ENCODE data around the gene MXRA7. TPM values are rescaled to one million over a fixed set of nuclear protein-coding genes. Genes with fewer than 3 reads are reported as not detected.
"Not testable (repeated sequence)": the region's sequence is repeated elsewhere in the genome, so short reads cannot be mapped to it uniquely, and the experiment has no call there.

MXRA7 gene, protein sequence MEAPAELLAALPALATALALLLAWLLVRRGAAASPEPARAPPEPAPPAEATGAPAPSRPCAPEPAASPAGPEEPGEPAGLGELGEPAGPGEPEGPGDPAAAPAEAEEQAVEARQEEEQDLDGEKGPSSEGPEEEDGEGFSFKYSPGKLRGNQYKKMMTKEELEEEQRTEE
- 5.5 and 5.8 TPM in 2 replicates for total RNA-seq

DNA sequence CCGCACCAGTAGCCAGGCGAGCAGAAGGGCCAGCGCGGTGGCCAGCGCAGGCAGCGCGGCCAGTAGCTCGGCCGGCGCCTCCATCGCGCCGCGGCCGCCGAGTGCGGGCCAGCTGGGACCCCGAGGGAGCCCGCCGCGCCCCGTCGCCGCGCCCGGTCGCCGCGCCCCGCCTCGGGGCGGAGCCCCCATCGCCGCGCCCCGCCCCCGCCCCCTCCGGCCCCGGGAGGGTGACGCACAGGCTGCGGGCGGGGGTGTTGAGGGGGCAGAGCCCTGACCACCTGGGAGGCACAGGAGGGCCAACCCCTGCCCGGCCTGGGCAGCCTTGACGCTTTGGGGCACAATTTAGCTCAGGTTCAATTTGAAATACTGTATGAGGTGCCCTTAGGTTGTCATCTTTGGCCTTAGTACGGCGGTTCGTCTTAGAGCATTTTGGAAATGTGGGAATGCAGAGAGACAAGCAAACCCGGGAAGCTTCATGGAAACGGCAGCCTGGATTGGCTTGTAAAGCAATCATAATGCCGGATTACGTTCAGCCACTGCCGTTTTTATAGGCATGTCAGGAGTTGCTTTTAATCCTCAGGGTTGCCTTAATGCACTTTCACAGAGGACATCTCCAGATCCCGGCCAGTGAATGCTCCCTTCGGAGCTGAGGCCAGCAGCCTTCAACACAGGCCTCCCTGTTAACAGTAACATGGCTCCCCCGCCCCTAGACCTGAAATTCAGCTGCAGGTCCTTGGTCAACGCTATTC, at the start of gene MXRA7:
Gene MXRA7 (minus strand): TSS at position 103 of the 749 bp plus-strand sequence. CDS start 19 bp downstream, at position 84.
- intact Hi-C loops (cut with micrococcal nuclease): loop anchor here (10.0 kb wide), 1 partner anchor 156 kb away; no protein-coding TSS in a partner anchor

DNA sequence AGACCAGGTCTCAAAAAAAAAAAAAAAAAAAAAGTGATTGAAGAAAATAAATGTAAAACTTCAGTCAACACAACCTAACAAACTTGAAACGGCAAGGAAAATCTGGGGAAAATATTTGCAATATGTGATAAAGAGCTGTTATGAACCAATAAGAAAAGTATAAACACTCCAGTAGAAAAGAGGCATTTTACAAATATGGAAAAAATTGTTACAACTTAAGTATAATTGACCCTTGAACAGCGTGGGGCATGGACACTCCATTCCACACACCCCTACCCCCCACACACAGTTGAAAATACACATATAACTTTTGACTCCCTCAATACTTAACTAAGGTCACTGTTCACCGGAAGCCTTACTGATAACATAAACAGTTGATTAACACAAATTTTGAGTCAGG, 47.8 kb upstream of the MXRA7 start:
- intact Hi-C loops (cut with micrococcal nuclease): no loop called here

DNA sequence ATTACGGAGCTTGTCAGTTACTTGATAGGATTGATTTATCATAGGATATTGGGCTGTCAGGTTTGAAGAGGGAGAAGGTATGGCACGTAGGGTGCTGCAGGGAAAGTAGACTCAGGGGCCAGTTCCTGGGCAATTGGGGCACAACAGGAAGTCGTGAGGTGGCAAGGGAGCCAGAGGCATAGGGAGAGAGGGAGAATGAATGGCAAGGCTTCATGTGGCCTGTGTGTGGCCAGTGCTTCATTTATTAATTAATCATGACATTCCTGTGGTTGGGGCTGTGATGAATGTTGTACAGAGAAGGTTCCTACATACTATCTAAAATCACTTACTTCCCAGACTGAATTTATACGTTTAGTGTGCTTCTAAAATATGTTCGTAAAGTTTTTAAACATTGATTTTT, 46.5 kb upstream of the MXRA7 start:
- intact Hi-C loops (cut with micrococcal nuclease): no loop called here

DNA sequence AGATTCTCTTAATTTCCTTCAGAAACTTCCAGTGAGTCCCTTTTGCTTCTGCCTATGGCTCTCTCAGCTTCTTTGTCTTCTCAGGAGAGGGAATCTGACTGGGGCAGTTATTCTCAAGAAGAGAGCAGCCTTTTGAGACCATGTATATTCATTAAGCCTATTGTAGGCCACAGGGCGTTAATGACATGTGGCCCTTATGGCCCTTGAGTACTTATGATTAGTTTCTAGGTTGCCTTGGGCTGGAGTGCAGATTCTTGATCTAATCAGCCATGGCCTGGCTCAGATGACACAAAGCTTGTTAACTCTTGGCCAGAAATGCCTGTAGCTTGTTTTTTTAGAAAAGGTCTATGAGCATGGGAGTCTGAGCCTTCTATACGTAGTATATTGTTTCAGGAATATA, 44.5 kb upstream of the MXRA7 start:
- intact Hi-C loops (cut with micrococcal nuclease): no loop called here

DNA sequence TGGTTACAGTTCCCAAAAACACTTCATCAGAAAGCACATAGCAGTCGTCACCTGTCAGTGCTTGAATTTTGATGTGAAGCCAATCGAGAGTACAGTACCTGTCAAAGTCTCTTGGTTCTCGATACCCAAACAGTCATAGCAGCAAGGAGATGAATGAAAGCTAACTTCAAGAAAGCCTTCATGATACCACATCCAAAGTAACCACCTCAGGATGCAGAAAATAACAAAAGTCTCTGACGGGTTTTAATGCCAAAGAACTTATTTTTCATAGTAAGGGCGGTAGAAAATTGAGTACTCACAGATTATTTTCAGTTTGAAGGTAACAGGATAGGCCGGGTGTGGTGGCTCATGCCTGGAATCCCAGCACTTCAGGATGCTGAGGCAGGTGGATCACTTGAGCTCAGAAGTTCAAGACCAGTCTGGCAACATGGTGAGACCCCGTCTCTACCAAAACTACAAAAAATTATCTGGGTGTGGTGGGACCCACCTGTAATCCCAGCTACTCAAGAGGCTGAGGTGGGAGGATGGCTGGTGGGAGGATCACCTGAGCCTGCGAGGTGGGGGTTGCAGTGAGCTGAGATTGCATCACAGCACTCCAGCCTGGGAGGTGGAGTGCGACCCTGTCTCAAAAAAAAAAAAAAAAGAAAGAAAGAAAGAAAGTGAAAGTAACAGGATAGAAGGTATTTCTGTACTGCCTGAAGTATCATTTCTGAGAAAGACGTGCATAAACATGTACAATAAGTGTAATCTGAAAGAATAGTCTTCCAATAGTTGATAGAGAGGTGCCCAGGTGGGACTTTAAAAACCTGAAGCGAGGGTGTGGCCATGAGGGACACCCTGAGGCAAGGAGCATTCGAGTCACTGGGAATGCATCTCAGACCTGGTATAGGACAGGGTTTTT, 42.5 kb upstream of the MXRA7 start:
- intact Hi-C loops (cut with micrococcal nuclease): loop anchor here (1.0 kb wide), 2 partner anchors 15 to 38 kb away; partner anchors contain the start of gene MFSD11

DNA sequence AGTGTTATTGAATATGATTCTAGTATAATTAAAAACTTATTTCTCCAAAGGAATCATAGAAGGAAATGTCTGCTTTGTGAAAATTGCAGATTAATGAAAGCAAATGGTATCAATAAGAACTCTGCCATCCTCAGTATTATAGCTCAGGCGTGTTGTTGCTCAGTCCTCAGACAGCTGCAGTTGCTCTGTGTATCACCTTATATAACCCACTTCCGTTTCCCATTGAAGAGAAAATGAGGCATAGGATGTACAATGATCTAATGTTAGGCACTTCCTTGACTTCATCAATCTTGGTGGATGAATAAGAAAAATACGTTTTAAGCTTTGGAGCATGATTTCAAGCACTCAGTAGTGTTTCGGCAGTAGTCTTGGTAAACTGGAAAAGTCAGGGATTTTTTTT, 41.2 kb upstream of the MXRA7 start:
- intact Hi-C loops (cut with micrococcal nuclease): no loop called here

DNA sequence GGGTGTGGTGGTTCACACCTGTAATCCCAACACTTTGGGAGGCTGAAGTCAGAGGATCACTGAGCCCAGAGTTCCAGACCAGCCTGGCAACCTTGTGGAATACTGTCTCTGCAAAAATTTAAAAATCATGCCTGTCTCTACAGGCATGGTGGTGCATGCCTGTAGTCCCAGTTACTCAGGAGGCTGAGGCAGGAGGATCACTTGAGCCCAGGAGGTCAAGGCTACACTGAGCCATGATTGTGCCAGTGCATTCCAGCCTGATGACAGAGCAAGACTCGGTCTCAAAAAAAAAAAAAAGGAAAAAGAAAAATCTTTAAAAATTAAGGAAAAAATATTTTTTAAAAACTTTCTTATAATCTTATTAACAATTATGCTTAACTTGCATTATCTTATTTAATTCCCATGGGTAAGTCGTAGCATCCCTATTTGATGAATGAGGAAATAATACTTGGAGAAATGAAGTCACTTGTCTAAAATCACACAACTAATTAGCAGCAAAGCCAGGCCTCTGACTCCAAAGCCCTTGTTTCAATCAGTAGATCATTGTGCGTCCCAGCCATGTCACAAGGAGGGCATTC, 40.7 kb upstream of the MXRA7 start:
- intact Hi-C loops (cut with micrococcal nuclease): no loop called here

DNA sequence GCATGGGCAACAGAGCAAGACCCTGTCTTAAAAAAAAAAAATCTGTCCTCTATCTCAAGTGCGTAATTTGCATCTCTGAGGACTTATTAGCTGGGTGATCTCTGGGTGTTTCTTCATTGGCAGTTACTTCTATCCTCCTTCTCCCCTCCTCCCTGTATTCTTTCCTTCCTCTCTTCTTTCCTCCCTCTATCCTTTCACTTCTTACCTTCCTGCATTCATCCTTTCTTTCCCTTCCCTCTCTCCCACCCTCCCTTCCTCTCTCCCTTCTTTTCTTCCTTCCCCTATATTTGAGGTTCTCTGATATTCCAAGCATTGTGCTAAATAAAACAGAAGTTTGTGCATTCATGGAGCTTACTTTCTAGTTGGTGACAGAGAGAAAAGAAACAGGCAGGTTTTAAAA, 37.9 kb upstream of the MXRA7 start:
- intact Hi-C loops (cut with micrococcal nuclease): no loop called here

DNA sequence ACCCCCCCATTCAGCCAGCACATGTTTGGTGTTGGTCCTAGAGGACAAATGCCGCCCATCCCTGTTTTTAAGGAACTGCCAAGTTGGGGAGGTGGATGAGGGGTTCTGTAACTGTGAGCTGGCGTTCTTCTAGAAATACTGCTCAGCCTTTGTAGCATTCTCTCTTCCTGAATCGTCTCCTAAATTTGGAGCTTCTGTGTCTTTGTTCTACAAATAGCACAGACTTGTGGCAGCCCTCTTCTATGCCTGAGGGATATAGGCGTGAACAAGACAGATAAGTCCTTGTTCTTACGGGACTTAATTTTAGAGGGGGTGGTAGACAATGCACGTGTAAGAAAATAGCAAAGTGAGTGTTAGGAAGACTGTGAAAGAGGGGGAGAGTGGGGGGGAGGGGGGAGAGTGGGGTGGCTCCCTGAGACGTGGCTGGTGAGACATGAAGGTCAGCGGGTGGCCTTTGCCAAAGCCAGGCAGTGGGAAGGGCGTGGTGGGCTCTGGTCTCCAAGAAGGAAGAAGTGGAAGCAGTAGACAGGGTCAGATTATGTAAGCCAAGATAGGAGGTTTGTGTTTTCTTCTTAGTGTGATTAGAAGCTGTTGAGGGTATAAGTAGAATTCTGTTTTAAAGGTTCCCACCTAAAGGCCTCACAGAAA, 37.1 kb upstream of the MXRA7 start:
- intact Hi-C loops (cut with micrococcal nuclease): no loop called here

DNA sequence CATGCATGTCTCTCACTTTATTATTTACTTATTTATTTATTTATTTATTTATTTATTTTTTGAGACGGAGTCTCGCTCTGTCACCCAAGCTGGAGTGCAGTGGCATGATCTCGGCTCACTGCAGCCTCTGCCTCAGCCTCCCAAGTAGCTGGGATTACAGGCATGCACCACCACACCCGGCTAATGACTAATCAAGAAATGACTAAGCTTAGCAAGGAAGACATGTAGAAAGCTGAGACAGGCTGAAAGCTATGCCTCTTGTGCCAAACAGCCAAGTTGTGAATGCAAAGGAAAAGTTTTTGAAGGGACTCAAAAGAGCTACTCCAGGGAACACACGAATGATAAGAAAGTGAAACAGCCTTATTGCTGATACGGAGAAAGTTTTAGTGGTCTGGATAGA, 35.0 kb upstream of the MXRA7 start:
- intact Hi-C loops (cut with micrococcal nuclease): not testable (repeated sequence)

DNA sequence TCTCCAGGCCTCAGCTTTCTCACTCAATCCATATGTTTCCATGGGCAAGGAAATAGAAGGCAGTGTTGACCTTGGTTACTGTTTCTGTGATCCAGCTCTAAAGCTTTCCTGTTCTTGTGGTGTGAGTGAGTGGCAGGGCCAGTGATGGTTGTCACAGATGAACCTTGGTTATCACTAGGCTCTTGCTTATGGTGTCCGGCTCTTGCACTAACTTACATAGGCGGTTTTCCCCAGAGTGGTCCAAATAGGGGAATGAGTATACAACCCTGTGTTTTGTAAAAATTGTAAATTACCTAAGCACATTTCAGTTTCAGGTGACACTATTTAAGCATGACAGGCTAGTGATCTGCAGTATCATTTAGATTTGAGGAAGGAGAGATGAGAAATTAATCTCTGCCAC, 34.0 kb upstream of the MXRA7 start:
- intact Hi-C loops (cut with micrococcal nuclease): no loop called here

DNA sequence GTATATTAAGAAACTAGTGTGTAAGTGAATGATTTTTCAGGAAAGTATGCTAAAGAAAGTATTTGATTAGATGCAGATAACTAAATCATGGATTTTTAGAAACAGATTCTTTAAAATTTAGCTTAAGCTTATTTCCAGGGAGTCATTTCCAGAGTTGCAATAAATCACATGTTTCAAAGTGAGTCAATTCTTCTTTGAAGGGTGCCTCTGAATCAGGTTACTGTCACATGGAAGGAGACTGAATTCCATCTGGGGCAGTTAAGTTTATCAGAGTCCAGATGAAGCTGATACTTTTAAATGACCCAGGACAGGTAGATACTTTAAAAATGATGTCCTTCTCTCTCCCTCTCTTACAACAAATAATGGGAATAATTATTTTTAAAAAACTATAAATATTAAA, 32.2 kb upstream of the MXRA7 start:
- intact Hi-C loops (cut with micrococcal nuclease): no loop called here

DNA sequence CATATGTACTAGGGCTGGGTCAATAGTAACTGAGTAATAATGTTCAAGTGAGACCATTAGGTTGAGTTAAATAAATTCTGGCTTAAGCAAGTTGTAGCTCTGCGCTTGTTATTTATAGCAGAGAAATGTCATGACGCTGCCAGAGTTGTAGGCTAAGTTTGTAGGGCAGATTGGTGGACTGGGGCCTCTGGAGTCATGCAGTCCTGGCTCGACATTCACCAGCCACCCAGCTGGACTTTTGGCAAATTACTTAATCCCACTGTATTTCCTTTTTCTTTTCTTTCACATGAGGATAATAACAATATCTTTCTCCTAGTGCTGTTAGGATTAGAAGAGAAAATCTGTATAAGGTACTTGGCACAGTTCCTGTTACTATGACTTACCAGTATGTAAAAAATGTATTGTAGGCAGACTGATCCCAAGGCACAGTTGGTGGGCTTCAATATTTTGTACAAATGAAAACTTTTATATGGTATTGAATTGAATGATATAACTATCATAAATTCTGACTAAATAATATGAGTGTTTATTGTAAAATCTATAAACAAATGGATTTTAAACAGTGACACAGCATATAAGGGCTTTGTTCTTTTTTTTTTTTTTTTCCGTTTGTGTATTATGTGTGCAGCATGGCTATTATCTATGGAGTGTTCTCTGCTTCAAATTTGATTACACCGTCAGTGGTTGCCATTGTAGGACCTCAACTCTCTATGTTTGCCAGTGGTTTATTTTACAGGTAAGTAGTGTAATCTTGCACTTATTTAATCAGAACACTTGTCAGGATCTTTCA, 29.8 kb upstream of the MXRA7 start:
- intact Hi-C loops (cut with micrococcal nuclease): no loop called here

DNA sequence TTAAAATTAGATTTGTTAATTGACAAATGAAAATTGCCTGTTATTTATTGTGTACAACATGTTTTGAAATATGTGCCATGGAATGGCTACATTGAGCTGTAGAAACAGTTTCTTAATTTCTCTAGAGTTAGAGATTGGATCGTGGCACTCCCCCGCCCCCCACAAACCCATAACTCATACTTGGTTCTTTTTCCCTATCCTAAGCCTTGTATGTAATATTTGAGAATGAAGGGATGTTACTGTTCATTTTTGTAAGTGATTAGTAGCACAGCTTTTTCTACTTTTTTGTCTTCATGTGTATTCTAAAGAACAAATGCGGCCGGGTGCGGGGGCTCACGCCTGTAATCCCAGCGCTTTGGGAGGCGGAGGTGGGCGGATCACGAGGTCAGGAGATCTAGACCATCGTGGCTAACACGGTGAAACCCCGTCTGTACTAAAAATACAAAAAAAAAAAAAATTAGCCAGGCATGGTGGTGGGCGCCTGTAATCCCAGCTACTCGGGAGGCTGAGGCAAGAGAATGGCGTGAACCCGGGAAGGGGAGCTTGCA, 28.9 kb upstream of the MXRA7 start:
- intact Hi-C loops (cut with micrococcal nuclease): loop anchor here (5.0 kb wide), 5 partner anchors 53 to 1393 kb away; partner anchors contain the start of genes SEC14L1, TMC8 and UBALD2

DNA sequence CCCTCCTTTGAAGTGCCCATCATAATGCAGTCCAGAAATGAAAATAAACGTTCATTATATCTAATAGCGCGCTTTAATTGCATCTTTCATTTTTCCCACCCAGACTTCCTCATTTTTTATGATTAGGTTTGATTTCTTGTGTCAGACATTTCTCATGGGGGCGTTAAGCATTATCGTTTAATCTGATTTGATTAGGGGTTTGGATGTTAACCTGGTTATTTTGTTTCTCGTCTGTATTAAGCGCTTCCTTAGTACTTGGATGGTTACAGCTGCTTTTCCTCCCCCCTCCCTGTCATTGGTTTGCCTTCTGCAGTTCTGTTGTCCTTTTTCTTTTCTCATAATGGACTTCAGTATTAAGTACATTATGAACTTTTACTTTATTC, 27.7 kb upstream of the MXRA7 start:
- intact Hi-C loops (cut with micrococcal nuclease): loop anchor here (1.0 to 5.0 kb wide), 6 partner anchors 15 to 1394 kb away; partner anchors contain the start of genes SEC14L1, TMC8 and UBALD2

DNA sequence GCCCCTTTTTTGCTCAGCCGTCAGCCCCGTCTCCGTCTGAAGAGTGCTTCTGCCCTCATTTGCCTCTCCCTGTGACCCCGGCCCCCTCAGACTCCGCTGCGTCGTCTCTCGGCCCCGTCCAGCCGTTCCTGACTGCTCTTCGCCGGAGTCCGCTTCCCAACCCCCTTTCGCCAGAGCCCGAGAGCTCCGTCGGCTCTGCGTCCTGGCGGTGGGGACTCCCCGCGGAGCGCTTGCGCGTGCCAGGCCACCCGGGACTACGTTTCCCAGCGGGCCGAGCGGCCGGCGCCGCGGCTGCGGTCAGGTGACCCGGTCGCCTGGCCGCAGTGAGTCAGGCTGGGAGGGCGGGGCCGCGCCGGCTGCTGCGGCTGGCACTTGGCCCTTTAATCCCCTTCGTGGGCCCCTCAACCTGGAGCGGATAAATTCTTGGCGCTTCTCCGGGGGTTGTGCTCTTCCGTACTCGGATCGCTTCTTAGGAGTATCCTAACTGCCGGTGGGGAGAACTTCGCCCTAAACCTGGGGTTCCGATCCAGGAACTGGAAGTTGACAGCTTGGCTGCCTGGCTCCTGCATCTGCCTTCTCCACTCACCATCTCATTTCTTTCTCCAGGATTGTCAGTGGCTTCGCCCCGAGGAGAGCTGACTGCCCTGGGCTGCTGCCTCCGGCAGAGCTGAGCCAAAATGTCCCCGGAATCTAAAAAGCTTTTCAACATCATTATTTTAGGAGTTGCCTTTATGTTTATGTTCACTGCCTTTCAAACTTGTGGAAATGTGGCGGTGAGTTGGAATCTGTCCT, 27.1 kb upstream of the MXRA7 start, which contains the start of gene MFSD11:
Gene MFSD11 (plus strand): TSS at position 444 of the 792 bp plus-strand sequence. CDS start 234 bp downstream, at position 678.
- intact Hi-C loops (cut with micrococcal nuclease): loop anchor here (1.0 to 5.0 kb wide), 9 partner anchors 12 to 1394 kb away; partner anchors contain the start of genes JMJD6, METTL23, SEC14L1 and TMC8

DNA sequence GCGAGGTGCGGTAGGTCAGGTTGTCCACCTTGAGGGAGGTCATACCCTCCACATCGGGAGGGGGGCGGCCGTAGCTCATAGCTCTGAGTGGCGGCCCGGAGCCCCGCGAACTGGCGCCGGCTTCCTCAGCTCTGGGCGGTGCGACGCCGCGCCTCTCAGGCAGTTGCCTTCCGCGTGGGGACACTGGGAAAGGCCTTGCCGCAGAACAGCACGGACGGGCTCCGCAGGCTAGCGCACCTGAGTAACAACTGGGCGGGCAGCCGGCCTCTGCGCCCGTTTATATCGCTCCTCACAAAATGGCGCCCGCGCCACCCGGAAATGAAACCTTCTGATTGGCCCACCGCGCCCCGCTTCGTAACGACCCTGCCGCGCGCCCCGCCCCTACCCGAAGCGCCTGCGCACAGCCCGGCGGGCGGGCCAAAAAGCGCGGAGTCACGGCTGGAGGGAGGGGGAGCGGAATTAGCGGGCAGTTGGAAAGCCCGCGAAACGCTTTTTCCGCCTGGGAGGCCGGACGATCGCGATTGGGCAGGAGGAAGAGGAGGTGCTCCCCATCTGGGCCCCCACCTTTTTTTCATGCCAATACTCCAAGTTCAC, 26.4 kb upstream of the MXRA7 start, which contains the start of gene SRSF2:
Gene SRSF2 (minus strand): TSS at position 250 of the 594 bp plus-strand sequence. CDS start 171 bp downstream, at position 79.
- intact Hi-C loops (cut with micrococcal nuclease): loop anchor here (1.0 to 5.0 kb wide), 8 partner anchors 11 to 1395 kb away; partner anchors contain the start of genes JMJD6, METTL23, SEC14L1 and TMC8
